ENCODE measurements around the gene UQCRHL. TPM values are rescaled to one million over a fixed set of nuclear protein-coding genes. Genes with fewer than 3 reads are reported as not detected.
A peak's percentile ranks its signal among the peaks of the same experiment; 100 is the strongest.

Gene UQCRHL
- total RNA-seq, 4 donors from 2014 or later, result 1.2 to 2.4 (median 1.2) TPM

DNA sequence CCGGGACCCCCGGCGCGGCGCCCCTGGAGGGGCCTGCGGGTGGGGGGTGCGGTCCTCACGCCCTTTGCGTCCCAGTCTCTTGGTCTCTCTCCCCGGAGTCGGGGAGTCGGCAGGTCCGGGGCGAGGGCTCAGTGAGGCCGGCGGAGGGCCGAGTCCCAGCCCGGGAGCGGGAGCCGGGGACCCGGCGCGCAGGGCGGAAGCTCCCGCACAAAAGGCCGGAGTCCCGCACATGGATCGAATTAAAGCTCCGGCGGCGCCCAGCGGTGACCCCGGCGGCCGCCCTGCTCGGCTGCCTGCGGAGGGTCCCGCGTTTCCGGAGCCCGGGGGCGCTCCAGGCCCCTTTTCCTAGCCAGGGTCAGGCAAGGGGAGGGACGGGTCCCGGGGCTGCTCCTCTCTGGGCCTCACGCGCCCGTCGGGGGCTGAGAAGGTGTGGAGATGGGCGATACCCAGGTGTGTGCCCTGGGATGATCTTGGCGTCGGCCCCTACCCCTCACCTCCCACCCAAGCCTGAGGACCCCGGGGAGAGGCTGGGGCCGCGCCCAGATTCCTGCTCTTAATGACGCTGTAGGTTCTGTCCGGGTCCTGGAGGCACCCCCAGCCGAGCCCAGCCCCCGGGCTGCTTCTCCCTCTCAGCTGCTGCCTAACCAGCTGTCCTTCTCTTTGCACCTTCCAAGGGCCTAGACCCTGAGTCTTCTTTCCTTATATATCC lies 48.3 kb downstream of the UQCRHL start:
- no peaks in the 10 kb centered on the region for H3K9me3 ChIP-seq
- H3K4me3 ChIP-seq, result peak overlapping the region; percentile 51 to 63 (median 55)
- DNase-seq, result no peak
- no peaks in the 10 kb centered on the region for H3K36me3 ChIP-seq
- in situ Hi-C loops (cut with MboI; ENCODE audit: low sequenced_read_pairs in 4 of 4), result no loop called here
- no peak for ATAC-seq
- peak in 1 of 2 donors; percentile 16 for TF ChIP-seq POLR2A (IDR thresholded peaks at IDR 0.05)
- TF ChIP-seq, protein P1, sequence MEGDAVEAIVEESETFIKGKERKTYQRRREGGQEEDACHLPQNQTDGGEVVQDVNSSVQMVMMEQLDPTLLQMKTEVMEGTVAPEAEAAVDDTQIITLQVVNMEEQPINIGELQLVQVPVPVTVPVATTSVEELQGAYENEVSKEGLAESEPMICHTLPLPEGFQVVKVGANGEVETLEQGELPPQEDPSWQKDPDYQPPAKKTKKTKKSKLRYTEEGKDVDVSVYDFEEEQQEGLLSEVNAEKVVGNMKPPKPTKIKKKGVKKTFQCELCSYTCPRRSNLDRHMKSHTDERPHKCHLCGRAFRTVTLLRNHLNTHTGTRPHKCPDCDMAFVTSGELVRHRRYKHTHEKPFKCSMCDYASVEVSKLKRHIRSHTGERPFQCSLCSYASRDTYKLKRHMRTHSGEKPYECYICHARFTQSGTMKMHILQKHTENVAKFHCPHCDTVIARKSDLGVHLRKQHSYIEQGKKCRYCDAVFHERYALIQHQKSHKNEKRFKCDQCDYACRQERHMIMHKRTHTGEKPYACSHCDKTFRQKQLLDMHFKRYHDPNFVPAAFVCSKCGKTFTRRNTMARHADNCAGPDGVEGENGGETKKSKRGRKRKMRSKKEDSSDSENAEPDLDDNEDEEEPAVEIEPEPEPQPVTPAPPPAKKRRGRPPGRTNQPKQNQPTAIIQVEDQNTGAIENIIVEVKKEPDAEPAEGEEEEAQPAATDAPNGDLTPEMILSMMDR (IDR thresholded peaks at IDR 0.05 in 4 of 5, conservative IDR thresholded peaks at IDR 0.05 in 1 of 5), result no peak
- intact Hi-C loops (cut with DNase I; ENCODE audit: low total_unique reads), result no loop called here
- peaks cover 24 to 35% (median 30%) of the 10 kb centered on the region in 3 donors for H3K27me3 ChIP-seq
- peak overlapping the region; percentile 31 to 65 (median 61) for H3K27ac ChIP-seq
- peaks cover 0 to 15% of the 10 kb centered on the region in 2 donors for H3K4me1 ChIP-seq

DNA sequence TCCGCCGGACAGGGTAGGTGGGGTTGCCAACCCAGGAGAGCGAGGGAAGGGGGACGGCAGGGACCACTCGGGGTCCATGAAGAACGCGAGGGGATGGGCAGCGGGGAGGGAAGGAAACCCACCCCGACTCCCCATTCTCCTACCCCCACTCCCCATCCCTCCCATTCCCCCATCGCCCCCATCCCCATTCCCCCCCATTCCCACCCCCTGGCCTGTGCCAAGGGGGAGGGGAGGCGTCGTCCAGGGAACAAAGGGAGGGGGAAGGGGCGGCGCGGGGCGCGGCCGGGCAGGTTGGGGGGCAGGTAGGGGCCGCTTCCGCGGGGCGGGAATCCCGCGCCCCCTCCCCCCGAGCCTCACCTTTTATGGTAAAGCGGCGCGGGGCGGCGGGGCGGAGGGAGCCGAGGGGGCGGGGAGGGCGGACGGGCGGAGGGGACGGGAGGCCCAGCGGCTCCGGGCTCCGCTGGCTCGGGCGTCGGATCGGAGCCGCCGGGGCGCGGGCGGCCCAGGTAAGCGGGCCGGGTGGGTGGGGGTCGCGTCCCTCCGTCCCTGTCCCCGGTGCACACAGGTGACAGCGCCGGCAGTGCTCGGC lies 49.0 kb downstream of the UQCRHL start, which contains the start of gene FBLIM1:
Gene FBLIM1, plus strand, starts transcription at position 453 of the 589 bp plus-strand sequence. CDS start 6,189 bp downstream, outside the sequence.
- Histone ChIP-seq H3K36me3 (no peaks in the 10 kb centered on the region), H3K4me3 (peak within 1 kb of the TSS; percentile 51 to 63 (median 55)), H3K27me3 (peaks cover 24 to 35% (median 30%) of the 10 kb centered on the region in 3 donors), H3K9me3 (no peaks in the 10 kb centered on the region), H3K27ac (peak within 1 kb of the TSS; percentile 31 to 65 (median 61)), H3K4me1 (peaks cover 0 to 15% of the 10 kb centered on the region in 2 donors)
- ATAC-seq (no peak), DNase-seq (no peak)
- TF ChIP-seq POLR2A (IDR thresholded peaks at IDR 0.05), result no peak
- in situ Hi-C loops (cut with MboI; ENCODE audit: low sequenced_read_pairs in 4 of 4) (no loop called here), intact Hi-C loops (cut with DNase I; ENCODE audit: low total_unique reads) (no loop called here)

DNA sequence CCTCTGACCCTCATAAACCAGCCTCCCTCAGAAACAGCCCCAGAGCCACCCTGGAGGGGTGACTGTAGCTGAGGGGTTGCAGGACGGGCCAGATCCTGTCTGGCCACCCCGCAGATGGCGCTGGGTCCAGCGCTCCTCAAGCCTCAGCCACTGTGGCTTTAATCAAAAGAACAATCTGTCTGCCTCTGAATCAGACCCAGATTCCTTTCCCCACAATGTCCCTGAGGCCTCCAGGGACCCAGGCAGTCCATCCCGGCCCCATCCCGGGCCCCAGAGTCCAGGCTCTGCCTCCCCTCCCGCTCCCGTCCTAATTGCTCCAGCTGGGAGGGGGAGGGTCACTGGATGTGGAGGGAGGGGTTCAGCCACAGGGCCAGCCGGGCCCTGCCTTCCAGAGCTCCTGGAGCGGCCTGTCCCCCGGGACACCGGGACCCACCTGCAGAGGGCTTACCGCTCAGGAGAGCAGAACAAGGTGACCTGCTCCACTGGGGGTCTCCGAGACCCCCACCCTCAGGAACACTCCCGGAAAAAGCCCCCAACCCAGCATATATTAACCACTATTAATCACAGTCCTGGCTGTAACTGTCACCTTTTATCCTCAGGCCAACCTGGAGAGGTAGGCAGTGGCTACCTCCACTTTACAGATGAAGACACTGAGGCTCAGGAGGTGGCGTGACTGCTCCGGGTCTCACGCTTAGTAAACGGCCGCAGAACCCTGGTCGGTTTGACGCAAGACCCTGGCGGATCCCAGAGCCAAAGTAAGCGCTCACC lies 49.7 kb downstream of the UQCRHL start:
- peak in 1 of 2 donors; percentile 8 for ATAC-seq
- no peaks in the 10 kb centered on the region for H3K9me3 ChIP-seq
- intact Hi-C loops (cut with DNase I; ENCODE audit: low total_unique reads) (no loop called here), in situ Hi-C loops (cut with MboI; ENCODE audit: low sequenced_read_pairs in 4 of 4) (no loop called here)
- no peaks in the 10 kb centered on the region for H3K36me3 ChIP-seq
- peak overlapping the region; percentile 51 to 63 (median 55) for H3K4me3 ChIP-seq
- no peak for DNase-seq
- TF ChIP-seq, protein P1 (IDR thresholded peaks at IDR 0.05 in 4 of 5, conservative IDR thresholded peaks at IDR 0.05 in 1 of 5), result no peak
- TF ChIP-seq POLR2A (IDR thresholded peaks at IDR 0.05), result no peak
- H3K4me1 ChIP-seq, result peaks cover 0 to 15% of the 10 kb centered on the region in 2 donors
- H3K27me3 ChIP-seq, result peaks cover 24 to 35% (median 30%) of the 10 kb centered on the region in 3 donors
- peak overlapping the region in 3 of 4 donors; percentile 47 to 51 (median 49) for H3K27ac ChIP-seq

Other genes starting within 250 kb of the UQCRHL start
- gene AGMAT, start 222.6 kb downstream of the UQCRHL start, total RNA-seq, result 1 to 10 TPM in 3 of 4 donors, under 1 TPM in 1; 0.85 to 2.6 (median 2.0) TPM
- gene DDI2, start 190.2 kb downstream of the UQCRHL start, total RNA-seq, result 10 to 100 TPM; 19.0 to 86.7 (median 34.2) TPM
- gene PLEKHM2, start 123.3 kb downstream of the UQCRHL start, total RNA-seq, result 100 to 1,000 TPM in 3 of 4 donors, 10 to 100 TPM in 1; 86.7 to 170 (median 144) TPM
- 10 to 100 TPM in 3 of 4 donors, 1 to 10 TPM in 1; 7.8 to 17.2 (median 13.8) TPM for gene SLC25A34, start 71.4 kb downstream of the UQCRHL start, total RNA-seq
- gene TMEM82, start 65.2 kb downstream of the UQCRHL start, total RNA-seq, result under 1 TPM in 1 of 4 donors, not detected in 3; 0.33 TPM
- gene FBLIM1, start 48.9 kb downstream of the UQCRHL start, total RNA-seq, result 1 to 10 TPM; 1.4 to 3.9 (median 3.8) TPM
- gene SPEN, start 40.1 kb upstream of the UQCRHL start, total RNA-seq, result 10 to 100 TPM; 21.7 to 55.5 (median 38.0) TPM
- gene ZBTB17, start 168.5 kb upstream of the UQCRHL start, total RNA-seq, result 10 to 100 TPM; 25.9 to 44.1 (median 31.5) TPM
- gene SRARP, start 196.6 kb upstream of the UQCRHL start, total RNA-seq, result under 1 TPM in 2 of 4 donors, not detected in 2; 0.10 to 0.19 TPM
- 1,000 to 10,000 TPM in 1 of 4 donors, 100 to 1,000 TPM in 3; 355 to 1,466 (median 716) TPM for gene HSPB7, start 210.4 kb upstream of the UQCRHL start, total RNA-seq
- gene CLCNKA, start 214.4 kb upstream of the UQCRHL start, total RNA-seq, result under 1 TPM in 3 of 4 donors, not detected in 1; 0.64 to 0.94 (median 0.80) TPM
- gene CLCNKB, start 236.1 kb upstream of the UQCRHL start, total RNA-seq, result not detected